Measurements from ENCODE around the gene ATP8A1. TPM values are rescaled to one million over a fixed set of nuclear protein-coding genes. Genes with fewer than 3 reads are reported as not detected.

The ATP8A1 gene
- polyA plus RNA-seq, 1 donor from 2014 or later = 45.8 TPM

DNA sequence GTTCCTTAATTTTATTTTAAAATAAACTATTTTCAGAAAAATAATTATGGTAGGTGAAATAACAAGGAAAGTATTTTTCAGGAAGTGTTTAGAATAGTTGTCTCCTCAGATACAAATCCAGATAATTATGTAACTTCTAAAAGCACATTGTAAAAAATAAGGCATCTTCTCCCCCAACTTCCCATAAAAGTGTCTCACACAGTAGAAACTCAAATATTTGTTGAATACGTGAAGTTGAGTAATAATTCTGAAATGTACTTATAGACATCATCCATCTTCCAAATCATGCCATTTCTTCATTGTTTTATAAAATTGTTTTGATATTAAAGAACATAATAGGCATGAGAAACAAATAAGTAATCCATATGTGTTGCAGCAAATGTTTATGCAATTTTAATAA is 241.6 kb downstream of the ATP8A1 start:
- Histone ChIP-seq H3K79me2 (replicated peaks; ENCODE audit: insufficient read depth, low read length) (no peaks in the 10 kb centered on the region), H3K27me3 (ENCODE audit: insufficient read depth, low read depth, low read length) (no peaks in the 10 kb centered on the region), H3K36me3 (ENCODE audit: insufficient read depth, low read length) (no peaks in the 10 kb centered on the region), H4K20me1 (ENCODE audit: insufficient read depth) (no peaks in the 10 kb centered on the region), H3K4me3 (ENCODE audit: low read length) (no peak overlapping the region), H3F3A (ENCODE audit: insufficient read depth, low read length, poor library complexity, severe bottlenecking) (no peaks in the 10 kb centered on the region), H3K9me2 (ENCODE audit: insufficient read depth, low read length) (no peaks in the 10 kb centered on the region), H3K27ac (ENCODE audit: low read length) (no peak overlapping the region), H2AFZ (ENCODE audit: low read depth, low read length) (no peak overlapping the region), H3K9ac (ENCODE audit: low read length) (no peak overlapping the region), H3K4me2 (ENCODE audit: low read length) (no peak overlapping the region), H3K9me3 (ENCODE audit: low read length) (no peaks in the 10 kb centered on the region)
- TF ChIP-seq SMC3 (conservative IDR thresholded peaks at IDR 0.05; ENCODE audit: poor library complexity) = no peak
- no peak for TF ChIP-seq EZH2 (IDR thresholded peaks at IDR 0.05; ENCODE audit: borderline replicate concordance, insufficient read depth, low read length, poor library complexity, severe bottlenecking)
- TF ChIP-seq TAF1 (IDR thresholded peaks at IDR 0.05; ENCODE audit: low read depth) = no peak
- no peak for TF ChIP-seq CTCF (IDR thresholded peaks at IDR 0.05; ENCODE audit: poor library complexity, severe bottlenecking)
- no peak for TF ChIP-seq POLR2AphosphoS5 (IDR thresholded peaks at IDR 0.05)
- TF ChIP-seq MXI1 (conservative IDR thresholded peaks at IDR 0.05; ENCODE audit: poor library complexity, severe bottlenecking) = no peak
- no peak for TF ChIP-seq RAD21 (conservative IDR thresholded peaks at IDR 0.05)
- TF ChIP-seq EP300 (conservative IDR thresholded peaks at IDR 0.05; ENCODE audit: poor library complexity, severe bottlenecking) = no peak
- TF ChIP-seq, protein P1, sequence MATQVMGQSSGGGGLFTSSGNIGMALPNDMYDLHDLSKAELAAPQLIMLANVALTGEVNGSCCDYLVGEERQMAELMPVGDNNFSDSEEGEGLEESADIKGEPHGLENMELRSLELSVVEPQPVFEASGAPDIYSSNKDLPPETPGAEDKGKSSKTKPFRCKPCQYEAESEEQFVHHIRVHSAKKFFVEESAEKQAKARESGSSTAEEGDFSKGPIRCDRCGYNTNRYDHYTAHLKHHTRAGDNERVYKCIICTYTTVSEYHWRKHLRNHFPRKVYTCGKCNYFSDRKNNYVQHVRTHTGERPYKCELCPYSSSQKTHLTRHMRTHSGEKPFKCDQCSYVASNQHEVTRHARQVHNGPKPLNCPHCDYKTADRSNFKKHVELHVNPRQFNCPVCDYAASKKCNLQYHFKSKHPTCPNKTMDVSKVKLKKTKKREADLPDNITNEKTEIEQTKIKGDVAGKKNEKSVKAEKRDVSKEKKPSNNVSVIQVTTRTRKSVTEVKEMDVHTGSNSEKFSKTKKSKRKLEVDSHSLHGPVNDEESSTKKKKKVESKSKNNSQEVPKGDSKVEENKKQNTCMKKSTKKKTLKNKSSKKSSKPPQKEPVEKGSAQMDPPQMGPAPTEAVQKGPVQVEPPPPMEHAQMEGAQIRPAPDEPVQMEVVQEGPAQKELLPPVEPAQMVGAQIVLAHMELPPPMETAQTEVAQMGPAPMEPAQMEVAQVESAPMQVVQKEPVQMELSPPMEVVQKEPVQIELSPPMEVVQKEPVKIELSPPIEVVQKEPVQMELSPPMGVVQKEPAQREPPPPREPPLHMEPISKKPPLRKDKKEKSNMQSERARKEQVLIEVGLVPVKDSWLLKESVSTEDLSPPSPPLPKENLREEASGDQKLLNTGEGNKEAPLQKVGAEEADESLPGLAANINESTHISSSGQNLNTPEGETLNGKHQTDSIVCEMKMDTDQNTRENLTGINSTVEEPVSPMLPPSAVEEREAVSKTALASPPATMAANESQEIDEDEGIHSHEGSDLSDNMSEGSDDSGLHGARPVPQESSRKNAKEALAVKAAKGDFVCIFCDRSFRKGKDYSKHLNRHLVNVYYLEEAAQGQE (IDR thresholded peaks at IDR 0.05; ENCODE audit: borderline replicate concordance) = no peak

GRCh38 chr4:42412251-42412650 is 244.7 kb downstream of the ATP8A1 start:
- no peaks in the 10 kb centered on the region for H3K79me2 ChIP-seq (replicated peaks; ENCODE audit: insufficient read depth, low read length)
- no peaks in the 10 kb centered on the region for H3K9me3 ChIP-seq (ENCODE audit: low read length)
- TF ChIP-seq EP300 (conservative IDR thresholded peaks at IDR 0.05; ENCODE audit: poor library complexity, severe bottlenecking) = no peak
- TF ChIP-seq TAF1 (IDR thresholded peaks at IDR 0.05; ENCODE audit: low read depth) = no peak
- TF ChIP-seq, protein P1 (IDR thresholded peaks at IDR 0.05; ENCODE audit: borderline replicate concordance) = no peak
- TF ChIP-seq CTCF (IDR thresholded peaks at IDR 0.05; ENCODE audit: poor library complexity, severe bottlenecking) = no peak
- TF ChIP-seq EZH2 (IDR thresholded peaks at IDR 0.05; ENCODE audit: borderline replicate concordance, insufficient read depth, low read length, poor library complexity, severe bottlenecking) = no peak
- no peak for TF ChIP-seq MXI1 (conservative IDR thresholded peaks at IDR 0.05; ENCODE audit: poor library complexity, severe bottlenecking)
- TF ChIP-seq SMC3 (conservative IDR thresholded peaks at IDR 0.05; ENCODE audit: poor library complexity) = no peak
- no peak for TF ChIP-seq POLR2AphosphoS5 (IDR thresholded peaks at IDR 0.05)
- no peak for TF ChIP-seq RAD21 (conservative IDR thresholded peaks at IDR 0.05)
- no peak overlapping the region for H3K4me2 ChIP-seq (ENCODE audit: low read length)
- H3K4me3 ChIP-seq (ENCODE audit: low read length) = no peak overlapping the region
- no peaks in the 10 kb centered on the region for H3K9me2 ChIP-seq (ENCODE audit: insufficient read depth, low read length)
- no peaks in the 10 kb centered on the region for H3K27me3 ChIP-seq (ENCODE audit: insufficient read depth, low read depth, low read length)
- H3K9ac ChIP-seq (ENCODE audit: low read length) = no peak overlapping the region
- no peak overlapping the region for H3K27ac ChIP-seq (ENCODE audit: low read length)
- H2AFZ ChIP-seq (ENCODE audit: low read depth, low read length) = no peak overlapping the region
- no peaks in the 10 kb centered on the region for H3F3A ChIP-seq (ENCODE audit: insufficient read depth, low read length, poor library complexity, severe bottlenecking)
- H4K20me1 ChIP-seq (ENCODE audit: insufficient read depth) = no peaks in the 10 kb centered on the region
- no peaks in the 10 kb centered on the region for H3K36me3 ChIP-seq (ENCODE audit: insufficient read depth, low read length)
